ENCODE measurements around the gene SPINK2. TPM values are rescaled to one million over a fixed set of nuclear protein-coding genes. Genes with fewer than 3 reads are reported as not detected.

SPINK2 gene
- total RNA-seq, 1 donor from 2014 or later: not detected

DNA sequence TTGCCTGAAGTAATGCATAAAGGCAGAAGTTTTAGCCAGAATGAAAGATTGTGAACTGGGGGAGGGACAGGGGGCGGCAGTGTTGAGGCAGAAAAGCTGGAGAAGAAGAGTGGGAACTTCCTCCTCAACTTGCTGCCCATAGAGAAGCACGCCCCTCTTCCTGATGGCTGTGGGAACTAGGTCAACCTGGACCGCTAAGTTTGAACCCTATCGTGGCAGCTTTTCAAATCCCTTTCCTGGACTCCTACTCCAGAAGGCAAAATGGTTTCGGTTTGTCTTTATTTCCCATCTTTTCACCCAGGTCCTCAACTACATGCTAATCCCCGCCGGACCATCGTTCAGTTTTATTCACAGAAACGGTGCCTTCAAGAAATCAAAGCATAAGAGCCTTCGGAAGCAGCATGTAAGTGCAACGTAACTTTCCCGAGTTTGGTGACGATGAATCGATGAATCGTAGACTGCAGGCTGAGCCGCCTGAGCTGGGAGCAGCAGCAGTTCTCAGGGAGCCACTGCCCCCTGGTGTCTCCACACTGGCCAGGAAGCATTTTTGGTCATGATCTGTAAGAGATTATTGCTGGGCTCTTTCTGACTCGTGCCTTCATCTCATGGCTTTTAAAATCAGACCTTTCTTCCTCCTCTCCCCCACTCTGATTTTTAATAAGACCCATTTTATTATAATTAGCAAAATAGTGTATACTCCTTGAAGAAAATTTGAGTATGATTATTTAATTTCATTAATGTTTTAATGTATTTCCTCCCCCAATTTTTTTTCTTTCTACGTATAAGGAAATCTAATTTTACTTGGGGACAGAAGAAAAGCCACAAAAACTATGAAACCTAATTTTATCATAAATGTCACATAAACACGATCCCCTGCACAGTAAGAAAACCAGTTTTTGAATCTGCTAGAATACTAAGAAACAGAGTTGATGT lies 21.4 kb downstream of the SPINK2 start:
- no peak for DNase-seq (ENCODE audit: low spot score)

DNA sequence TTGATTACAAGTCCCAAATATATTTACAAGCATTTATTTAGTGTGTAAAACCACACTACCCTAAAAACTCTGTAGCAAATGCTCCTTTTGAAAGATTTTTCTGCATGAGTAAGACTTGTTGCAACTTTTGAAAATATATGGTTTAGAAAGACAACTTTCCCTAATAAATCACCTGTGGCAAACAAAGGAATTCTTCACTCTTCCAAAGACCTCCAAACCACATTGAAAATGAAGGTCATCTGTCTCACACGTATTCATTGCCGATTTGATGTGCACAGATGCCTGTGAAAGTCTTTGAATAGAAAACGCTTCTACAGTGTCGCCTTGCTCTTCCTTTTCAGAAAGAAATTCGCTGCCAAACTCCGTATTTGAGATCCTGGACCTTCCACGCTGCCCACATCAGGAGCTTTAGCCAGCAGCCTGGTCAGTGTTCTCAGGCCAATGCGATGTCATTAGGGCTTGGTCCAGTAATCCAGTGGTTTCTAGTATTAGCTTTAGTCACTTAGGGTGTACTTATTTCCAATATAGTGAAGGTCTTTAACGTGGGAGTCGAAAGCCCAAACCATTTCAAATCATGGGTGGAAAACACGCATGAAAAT lies 22.2 kb downstream of the SPINK2 start:
- no peak for DNase-seq (ENCODE audit: low spot score)

DNA sequence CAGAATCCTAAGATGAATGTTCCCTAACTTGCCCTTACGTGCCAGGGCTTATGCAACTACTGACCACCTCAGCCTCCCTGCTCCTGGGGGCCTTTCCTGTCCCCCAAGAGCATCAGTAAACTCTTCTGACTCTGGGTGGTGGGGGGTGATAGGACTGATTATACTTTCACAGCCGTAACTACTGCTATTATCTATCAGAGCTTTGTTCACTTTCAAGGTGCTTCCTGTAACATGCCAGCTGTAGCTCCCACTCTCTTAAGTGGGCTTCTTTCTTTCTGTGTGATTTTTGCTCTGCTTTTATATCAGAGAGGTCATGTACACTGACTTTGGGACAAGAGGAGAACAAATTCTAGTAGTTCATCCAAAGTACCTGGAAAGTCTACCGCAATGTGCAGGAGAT lies 25.3 kb downstream of the SPINK2 start:
- no peak for DNase-seq (ENCODE audit: low spot score)

DNA sequence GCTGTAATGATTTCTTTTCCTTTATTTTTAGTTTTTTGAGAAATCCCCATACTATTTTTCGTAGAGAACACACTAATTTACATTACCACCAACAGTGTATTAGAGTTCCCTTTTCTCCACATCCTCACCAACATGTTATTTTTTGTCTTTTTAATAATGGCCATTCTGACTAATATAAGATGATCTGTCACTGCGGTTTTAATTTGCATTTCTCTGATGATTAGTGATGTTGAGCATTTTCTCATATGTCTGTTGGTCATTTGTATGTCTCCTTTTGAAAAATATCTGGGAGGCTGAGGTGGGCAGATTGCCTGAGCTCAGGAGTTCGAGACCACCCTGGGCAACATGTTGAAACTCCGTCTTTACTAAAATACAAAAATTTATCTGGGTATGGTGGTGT lies 30.2 kb downstream of the SPINK2 start:
- no peak for DNase-seq (ENCODE audit: low spot score)

DNA sequence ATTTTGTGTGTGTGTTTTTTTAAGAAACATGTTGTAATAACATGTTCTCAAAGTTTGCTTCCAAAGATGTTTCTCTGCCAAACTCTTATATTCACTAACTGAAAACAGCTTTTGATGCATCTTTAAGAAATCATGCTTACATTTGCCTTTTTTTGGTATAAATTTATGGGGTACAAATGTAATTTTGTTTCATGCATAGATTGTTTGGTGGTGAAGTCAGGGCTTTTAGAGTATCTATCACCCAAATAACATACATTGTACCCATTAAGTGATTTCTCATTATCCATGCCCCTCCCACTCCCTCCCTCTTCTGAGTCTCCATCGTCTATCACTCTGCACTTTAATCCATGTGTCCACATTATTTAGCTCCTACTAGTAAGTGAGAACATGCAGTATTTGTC lies 30.8 kb downstream of the SPINK2 start:
- DNase-seq (ENCODE audit: low spot score): no peak

DNA sequence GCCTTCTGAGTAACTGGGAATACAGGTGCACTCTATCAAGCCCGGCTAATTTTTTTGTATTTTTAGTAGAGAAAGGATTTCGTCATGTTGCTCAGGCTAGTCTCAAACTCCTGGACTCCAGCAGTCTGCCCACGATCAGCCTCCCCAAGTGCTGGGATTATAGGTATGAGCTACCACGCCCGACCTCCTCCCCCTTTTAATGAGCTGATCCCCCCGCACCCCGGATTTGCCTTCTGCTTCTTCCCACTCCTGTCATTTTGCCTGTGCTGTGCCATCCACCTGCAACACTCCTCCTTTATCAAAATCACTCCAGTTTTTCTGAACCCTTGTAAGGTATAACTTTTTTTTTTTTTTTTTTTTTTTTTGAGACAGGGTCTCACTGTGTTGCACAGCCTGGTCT lies 33.4 kb downstream of the SPINK2 start:
- no peak for DNase-seq (ENCODE audit: low spot score)

DNA sequence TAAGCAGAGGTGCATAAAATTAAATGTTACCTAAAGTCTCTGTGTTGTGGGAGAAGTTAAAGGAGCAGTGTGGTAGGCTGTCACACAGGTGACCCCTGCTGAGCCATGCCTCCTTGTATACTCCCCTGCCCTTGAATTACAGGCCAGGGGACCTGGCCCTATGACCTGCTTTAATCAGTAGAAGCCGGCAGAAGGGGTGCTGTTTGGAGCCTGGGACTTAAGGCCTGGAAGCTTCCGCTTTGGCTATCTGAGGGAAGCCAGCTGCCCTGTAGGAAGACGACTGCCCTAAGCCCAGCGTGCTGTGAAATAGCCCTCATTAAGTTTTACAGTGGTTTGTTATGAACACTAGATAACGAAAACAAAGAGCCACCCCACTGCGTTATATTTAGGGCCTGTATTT lies 34.1 kb downstream of the SPINK2 start:
- DNase-seq (ENCODE audit: low spot score): no peak

DNA sequence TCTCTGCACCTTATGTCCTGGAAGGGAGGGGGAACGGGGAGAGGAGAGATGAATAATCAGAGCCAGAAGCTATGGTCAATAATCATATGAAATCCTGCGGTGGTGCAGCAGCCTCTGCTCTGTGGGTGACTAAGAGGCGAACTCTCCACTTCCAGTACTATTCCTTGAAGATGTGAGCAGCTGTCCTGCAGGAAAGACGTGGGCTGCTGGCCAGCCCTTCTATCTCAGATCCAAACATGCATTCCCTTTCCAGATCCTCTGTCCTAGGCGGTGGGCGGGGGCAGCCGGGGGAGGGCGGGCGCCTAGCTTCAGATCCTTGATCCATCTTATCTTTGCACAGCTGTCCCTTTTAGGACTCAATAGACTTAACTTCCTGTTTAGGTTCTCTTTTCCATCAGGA lies 34.5 kb downstream of the SPINK2 start:
- DNase-seq (ENCODE audit: low spot score): no peak

DNA sequence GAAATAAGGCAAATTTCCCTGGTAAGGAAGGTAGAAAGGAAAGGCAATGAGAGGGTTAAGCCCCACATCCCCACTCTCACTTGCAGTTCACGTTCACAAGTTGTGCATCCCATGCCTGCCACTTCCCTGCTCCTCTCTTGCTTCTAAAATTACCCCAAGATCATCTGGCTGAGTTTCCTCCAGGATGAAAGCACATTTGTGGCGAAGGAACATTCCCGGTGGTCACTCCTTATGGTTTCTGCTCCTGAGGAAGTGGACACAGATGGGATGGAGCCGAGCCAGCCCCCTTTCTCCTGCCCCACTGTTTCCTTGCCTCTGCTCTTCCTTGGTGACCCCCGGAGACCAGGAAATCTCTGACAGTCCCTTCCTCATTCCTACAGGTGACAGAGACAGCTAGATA lies 37.5 kb downstream of the SPINK2 start:
- no peak for DNase-seq (ENCODE audit: low spot score)

DNA sequence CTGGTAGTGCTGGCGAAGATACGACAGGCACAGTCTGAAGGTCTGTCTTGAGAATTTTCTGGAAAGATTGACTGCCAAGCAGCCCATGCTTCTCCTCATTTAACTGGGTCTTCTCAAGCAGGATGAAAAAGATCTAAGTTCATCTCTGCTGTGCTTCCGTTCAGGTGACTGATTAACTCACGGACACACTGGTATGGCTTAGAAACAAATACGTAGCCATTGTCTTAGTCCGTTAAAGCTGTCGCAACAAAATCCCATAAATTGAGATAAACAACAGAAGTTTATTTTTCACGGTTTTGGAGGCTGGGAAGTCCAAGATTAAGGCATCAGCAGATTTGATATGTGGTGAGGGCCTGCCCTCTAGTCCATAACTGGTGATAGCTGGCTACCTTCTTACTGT lies 39.5 kb downstream of the SPINK2 start:
- DNase-seq (ENCODE audit: low spot score): no peak

DNA sequence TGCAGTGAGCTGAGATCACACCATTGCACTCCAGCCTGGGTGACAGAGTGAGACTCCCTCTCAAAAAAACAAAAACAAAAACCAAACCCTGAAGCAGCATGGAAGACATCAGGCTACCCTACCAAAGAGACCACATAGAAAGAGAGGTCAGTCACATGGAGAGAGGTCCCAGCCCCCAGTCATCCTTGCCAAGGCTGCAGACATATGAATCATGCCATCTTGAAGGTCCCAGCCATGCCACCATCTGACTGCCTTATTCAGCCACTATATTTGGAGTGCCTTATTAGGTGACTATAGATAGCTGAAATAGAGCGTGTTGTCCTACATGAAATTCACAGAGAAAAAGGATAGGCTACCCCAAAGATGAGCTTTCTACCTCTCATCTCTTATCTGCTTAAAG lies 48.2 kb downstream of the SPINK2 start:
- DNase-seq (ENCODE audit: low spot score): no peak

DNA sequence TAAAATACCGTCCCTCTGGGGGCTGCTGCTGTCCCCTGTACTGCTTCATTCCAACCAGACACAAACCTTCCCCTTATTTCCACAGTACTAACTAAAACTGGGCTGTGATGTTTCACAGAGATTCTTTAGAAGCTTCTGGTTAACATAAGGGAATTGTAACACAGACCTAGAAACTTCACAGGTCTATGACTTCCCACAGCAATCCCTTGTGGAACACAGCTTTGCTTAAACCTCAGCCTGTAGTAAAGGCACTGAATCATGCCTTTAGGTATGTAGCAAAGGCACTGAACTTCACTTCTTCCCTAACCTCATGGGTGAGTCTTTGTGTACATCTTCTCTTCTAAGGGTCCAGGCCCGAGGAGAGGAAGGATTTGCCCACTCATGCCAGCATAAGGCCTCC lies 49.4 kb downstream of the SPINK2 start:
- no peak for DNase-seq (ENCODE audit: low spot score)

DNA sequence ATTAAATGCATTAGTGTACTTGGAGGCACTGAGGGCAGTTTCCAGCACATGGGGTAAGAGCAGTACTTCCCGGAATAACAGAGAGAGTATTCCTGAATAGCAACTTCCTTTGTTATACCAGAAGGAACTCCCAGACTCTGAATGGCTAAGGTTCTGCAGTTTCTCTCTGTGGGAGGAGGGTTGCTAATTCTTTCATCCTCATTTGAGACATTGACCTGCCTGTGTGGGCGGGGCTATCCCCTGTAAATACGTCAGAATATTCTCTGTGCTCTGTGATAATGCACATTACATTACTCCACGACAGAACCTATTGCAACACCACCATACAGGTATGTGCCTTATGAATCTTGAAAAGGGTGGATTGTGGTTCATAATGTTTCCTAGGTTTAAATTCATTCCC lies 52.7 kb downstream of the SPINK2 start:
- DNase-seq (ENCODE audit: low spot score): no peak

DNA sequence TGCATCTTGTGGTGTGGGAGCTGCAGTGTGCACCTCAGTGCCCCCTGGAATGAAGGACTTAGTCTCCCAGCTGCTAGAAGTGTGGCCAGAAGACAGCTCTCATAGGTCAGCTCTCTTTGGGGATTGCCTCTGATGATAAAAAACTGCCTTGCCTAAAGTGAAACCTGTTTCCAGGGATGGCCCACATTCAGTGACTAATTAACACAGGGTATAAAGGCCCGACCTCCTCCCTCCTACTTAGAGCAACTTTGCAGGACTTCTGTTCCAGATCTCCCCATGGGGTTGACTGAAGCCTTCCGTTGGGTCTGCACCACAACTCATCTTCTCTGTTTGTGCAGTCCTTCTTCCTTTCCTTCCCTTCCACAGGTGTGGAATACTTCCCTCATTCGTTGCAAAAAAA lies 53.2 kb downstream of the SPINK2 start:
- no peak for DNase-seq (ENCODE audit: low spot score)

DNA sequence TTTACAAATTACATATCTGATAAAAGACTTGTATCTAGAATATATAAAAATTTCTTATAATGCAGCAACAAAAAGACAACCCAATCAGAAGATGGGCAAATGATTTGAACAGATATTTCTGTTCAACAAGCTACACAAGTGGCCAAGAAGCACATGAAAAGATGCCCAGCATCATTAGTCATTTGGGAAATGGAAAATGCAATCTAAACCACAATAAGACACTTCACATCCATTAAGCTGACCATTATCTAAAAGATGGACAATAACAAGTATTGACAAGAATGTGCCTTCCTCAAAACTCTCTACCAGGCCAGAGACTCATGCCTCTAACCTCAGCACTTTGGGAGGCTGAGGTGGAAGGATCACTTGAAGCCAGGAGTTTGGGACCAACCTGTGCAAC lies 53.9 kb downstream of the SPINK2 start:
- no peak for DNase-seq (ENCODE audit: low spot score)

DNA sequence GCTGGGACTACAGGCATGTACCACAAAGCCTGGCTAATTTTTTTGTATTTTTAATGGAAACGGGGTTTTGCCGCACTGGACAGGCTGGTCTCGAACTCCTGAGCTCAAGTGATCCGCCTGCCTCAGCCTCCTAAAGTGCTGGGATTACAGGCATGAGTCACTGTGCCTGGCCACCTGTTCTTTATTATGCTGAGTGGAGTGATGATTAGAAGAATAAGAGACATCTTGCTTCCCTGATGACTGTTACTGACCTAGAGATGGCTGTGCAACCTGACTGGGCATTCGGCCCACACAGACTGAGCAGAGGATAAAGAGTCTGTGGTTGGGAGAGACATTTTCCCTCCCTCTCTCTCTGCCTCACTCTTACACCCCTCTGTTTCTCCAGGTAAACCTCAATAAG lies 56.7 kb downstream of the SPINK2 start:
- no peak for DNase-seq (ENCODE audit: low spot score)

DNA sequence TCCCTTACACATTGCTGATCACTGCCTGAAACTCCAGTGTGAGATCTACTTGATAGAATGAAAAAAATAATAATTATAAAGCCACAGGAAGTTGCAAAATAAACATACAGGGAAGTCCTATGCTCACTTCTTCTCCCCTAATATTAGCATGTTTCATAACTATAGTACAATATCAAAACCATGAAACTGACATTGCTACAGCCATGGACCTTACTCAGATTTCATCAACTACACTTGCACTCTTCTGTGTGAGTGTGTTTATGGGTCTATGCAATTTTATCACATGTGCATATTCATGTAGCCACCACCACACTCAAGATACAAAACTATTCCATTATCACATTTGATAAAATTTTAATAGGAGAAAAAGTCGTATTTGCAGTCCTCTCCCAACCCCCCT lies 57.3 kb downstream of the SPINK2 start:
- DNase-seq (ENCODE audit: low spot score): no peak

DNA sequence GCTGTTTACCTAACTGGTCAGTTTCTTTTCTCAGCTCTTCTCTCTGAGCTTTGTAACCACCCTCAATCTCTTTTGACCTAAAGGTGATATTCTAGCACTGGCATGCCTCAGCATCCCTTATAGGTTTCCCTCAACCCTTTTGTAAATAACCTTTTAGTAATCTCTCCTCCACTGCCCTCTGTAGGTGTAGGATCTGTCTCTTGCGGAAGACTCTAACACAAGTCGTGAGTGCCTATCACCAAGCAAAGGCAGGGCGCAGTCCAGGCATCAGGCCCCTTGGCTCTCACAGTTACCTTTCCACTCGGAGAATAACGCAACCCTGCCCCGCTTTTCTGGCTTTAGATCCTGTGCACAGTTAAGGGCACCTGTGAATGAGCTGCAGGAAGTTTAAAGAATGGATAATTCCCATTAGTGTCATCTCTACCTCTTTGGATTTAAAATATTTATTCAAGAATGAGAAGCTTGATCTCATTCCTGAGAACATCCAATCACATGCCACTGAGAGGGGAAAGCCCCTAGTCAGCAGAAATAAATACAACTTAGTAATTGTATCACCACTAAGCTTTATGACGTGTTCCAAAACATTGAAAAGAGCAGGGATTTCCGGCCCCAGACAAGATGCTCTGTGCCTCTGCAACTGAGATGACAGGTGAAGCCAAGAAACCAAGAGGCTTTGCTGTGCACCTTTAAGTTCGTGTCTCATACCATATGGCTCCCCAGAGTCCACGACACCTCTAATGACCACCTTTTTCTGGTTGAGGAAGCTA lies 58.8 kb downstream of the SPINK2 start:
- DNase-seq (ENCODE audit: low spot score): no peak

DNA sequence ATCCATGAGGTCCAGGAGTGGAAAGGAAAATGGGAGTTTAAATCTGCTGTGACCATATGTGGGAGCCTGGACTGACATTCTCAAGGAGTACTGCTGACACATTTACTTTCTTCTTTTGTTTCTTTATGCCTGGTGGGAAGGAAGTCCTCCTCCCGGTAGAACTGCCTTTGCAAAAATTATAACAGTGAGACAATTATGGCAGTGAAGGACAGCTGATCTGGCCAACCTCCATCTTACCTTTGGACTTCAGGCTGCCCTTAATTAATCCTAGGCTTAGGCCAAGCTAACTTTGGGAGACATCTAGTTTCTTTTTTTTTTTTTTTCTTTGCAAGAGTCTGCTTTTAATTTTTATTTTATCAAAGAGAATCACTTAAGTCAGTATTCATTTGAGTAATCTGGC lies 61.3 kb downstream of the SPINK2 start:
- no peak for DNase-seq (ENCODE audit: low spot score)
